CD4-positive, alpha-beta T cell (primary cell): ENCODE measurements around the gene CPHXL2. TPM values are rescaled to one million over a fixed set of nuclear protein-coding genes. Genes with fewer than 3 reads are reported as not detected.

ENCODE experiments used
- ATAC-seq: fragments of 200-7000 bp; cut with Tn5 transposase; one replicate; pipeline ENCODE4 v1.10.0; 2022; ENCODE audit warnings: mild to moderate bottlenecking; ENCODE audit not compliant: poor library complexity
- CTCF ChIA-PET: fragments of 350-600 bp; sonication (Branson Sonifier 250); formaldehyde crosslinking; loops from one replicate; lab custom pipeline; 2021; ENCODE audit warnings: antibody characterized with exemption, inconsistent platforms; lab: Charles Lee
- POLR2A ChIA-PET: fragments of 350-600 bp; sonication (Branson Sonifier 250); formaldehyde crosslinking; loops from one replicate; lab custom pipeline; 2021; ENCODE audit warnings: antibody characterized with exemption, inconsistent platforms; lab: Charles Lee
- DNase-seq, 14 experiments: peaks; one replicate each; pipeline ENCODE4 v3.0.0-alpha.2; 2013 to 2020; ENCODE audit warnings: mixed read lengths in 2 of 14
- H3K27ac ChIP-seq, 2 donors: one replicate each; pipeline versions ENCODE4 v1.5.1 to v1.7.0; 2013; ENCODE audit warnings: low read length in 2 of 2, low read depth in 1 of 2, mild to moderate bottlenecking in 1 of 2
- H3K27me3 ChIP-seq, 2 experiments: 1 replicate in 1 of 2; 2 replicates in 1 of 2; pipeline versions ENCODE4 v1.6.1 to v1.7.0; 2013; ENCODE audit warnings: low read length in 2 of 2, control low read depth in 1 of 2, mild to moderate bottlenecking in 1 of 2, moderate library complexity in 1 of 2; ENCODE audit not compliant: insufficient read depth in 2 of 2, control insufficient read depth in 1 of 2
- H3K36me3 ChIP-seq: one replicate; pipeline ENCODE4 v1.6.1; 2013; ENCODE audit warnings: low read length, control low read depth; ENCODE audit not compliant: insufficient read depth
- H3K4me1 ChIP-seq: one replicate; pipeline ENCODE4 v1.6.1; 2013; ENCODE audit warnings: low read length, control low read depth; ENCODE audit not compliant: insufficient read depth
- H3K4me3 ChIP-seq: one replicate; pipeline ENCODE4 v1.5.1; 2013; ENCODE audit warnings: mild to moderate bottlenecking, low read length, moderate library complexity
- H3K9me3 ChIP-seq, 2 experiments: 1 replicate in 1 of 2; 2 replicates in 1 of 2; pipeline versions ENCODE4 v1.6.1 to v1.7.0; 2013; ENCODE audit warnings: low read length in 2 of 2, mild to moderate bottlenecking in 2 of 2, control low read depth in 1 of 2, moderate library complexity in 1 of 2; ENCODE audit not compliant: control insufficient read depth in 1 of 2, insufficient read depth in 1 of 2
- H3K27ac Mint-ChIP-seq: one replicate; pipeline ENCODE4 v1.8.0; 2020; ENCODE audit warnings: mixed read lengths
- H3K27me3 Mint-ChIP-seq: one replicate; pipeline ENCODE4 v1.8.0; 2021; ENCODE audit warnings: mixed read lengths
- H3K36me3 Mint-ChIP-seq: one replicate; pipeline ENCODE4 v1.8.0; 2021; ENCODE audit warnings: low read depth, mixed read lengths
- H3K4me1 Mint-ChIP-seq: one replicate; pipeline ENCODE4 v1.8.0; 2021; ENCODE audit warnings: low read depth, mixed read lengths
- H3K4me3 Mint-ChIP-seq: one replicate; pipeline ENCODE4 v1.8.0; 2020; ENCODE audit warnings: mild to moderate bottlenecking, mixed read lengths
- H3K9me3 Mint-ChIP-seq: one replicate; pipeline ENCODE4 v1.8.0; 2020; ENCODE audit warnings: mixed read lengths
- CTCF ChIP-seq: fragments of 200-600 bp; IDR thresholded peaks from one replicate; pipeline ENCODE4 v1.8.0; 2022; ENCODE audit warnings: antibody characterized with exemption, mild to moderate bottlenecking
- intact Hi-C, 2 experiments: fragments of 100-400 bp; cut with DNase I in 1 of 2; cut with micrococcal nuclease in 1 of 2; formaldehyde crosslinking; loops; one replicate each; pipeline versions ENCODE4 v1.15.1 to v1.9.0; 2023 to 2025; cut with DNase I, micrococcal nuclease
- total RNA-seq, 174 experiments: library from RNA in 2 of 174; stranded (reverse) in 2 of 174; gene quantifications; one replicate each; pipeline ENCODE4 v1.2.3 and lab custom pipeline; 2021 to 2026

CPHXL2 gene
- total RNA-seq, 2 experiments from 2014 or later, result not detected

- Mint-ChIP-seq H3K36me3 (peaks cover 87% of the 10 kb centered on the region), H3K9me3 (no peaks in the 10 kb centered on the region), H3K4me1 (peaks cover 65% of the 10 kb centered on the region), H3K27ac (peak overlapping the region; percentile 79), H3K4me3 (peak overlapping the region; percentile 55), H3K27me3 (no peaks in the 10 kb centered on the region)
- intact Hi-C loops, result loop anchor here (1.0 to 10.0 kb wide), 4 partner anchors 15 to 1568 kb away; partner anchors contain the start of genes WDR59 (in 2 of the 2), MON1B (in 1 of the 2), PSMD7 (in 1 of the 2) and SYCE1L (in 1 of the 2)
- DNase-seq (no peak), ATAC-seq (no peak)
- CTCF ChIA-PET, result interaction anchor here (1.4 kb wide), 1 partner anchor 11 kb away, joined by 4 read pairs; no protein-coding TSS in a partner anchor
- Histone ChIP-seq H3K4me3 (no peak overlapping the region), H3K9me3 (no peaks in the 10 kb centered on the region), H3K27ac (peak overlapping the region; percentile 18 to 71), H3K4me1 (peaks cover 43% of the 10 kb centered on the region), H3K36me3 (peaks cover 62% of the 10 kb centered on the region), H3K27me3 (no peaks in the 10 kb centered on the region)
- TF ChIP-seq CTCF, result no peak
- POLR2A ChIA-PET, result interaction anchor here (3.7 kb wide), 1 partner anchor 21 kb away, joined by 35 read pairs; the partner anchor contains the start of genes KARS1 and TERF2IP
These were observed 50.0 kb downstream of the CPHXL2 start for GRCh38 chr16:75626806-75627205.

GRCh38 chr16:75624921-75625334, 51.9 kb downstream of the CPHXL2 start:
- Histone ChIP-seq H3K27me3 (no peaks in the 10 kb centered on the region), H3K4me3 (no peak overlapping the region), H3K36me3 (peaks cover 52% of the 10 kb centered on the region), H3K4me1 (peaks cover 59% of the 10 kb centered on the region), H3K27ac (peak overlapping the region in 1 of 2 donors; percentile 0), H3K9me3 (no peaks in the 10 kb centered on the region)
- no peak for TF ChIP-seq CTCF
- Mint-ChIP-seq H3K36me3 (peaks cover 83% of the 10 kb centered on the region), H3K27me3 (no peaks in the 10 kb centered on the region), H3K27ac (peak overlapping the region; percentile 43), H3K4me1 (peaks cover 84% of the 10 kb centered on the region), H3K9me3 (no peaks in the 10 kb centered on the region), H3K4me3 (peak overlapping the region; percentile 57)
- DNase-seq (no peak), ATAC-seq (no peak)
- intact Hi-C loops, result loop anchor here (5.0 to 10.0 kb wide), 5 partner anchors 137 to 1570 kb away; partner anchors contain the start of genes WDR59 (in 2 of the 2), CFDP1 (in 1 of the 2), MON1B (in 1 of the 2) and PSMD7 (in 1 of the 2)
- CTCF ChIA-PET, result no interaction called here
- POLR2A ChIA-PET, result no interaction called here

- H3K27me3 ChIP-seq, result no peaks in the 10 kb centered on the region
- peak; percentile 94 to 100 (median 97) for DNase-seq
- H3K27ac ChIP-seq, result peak within 1 kb of the TSS; percentile 87 to 98
- peaks cover 77% of the 10 kb centered on the region for H3K4me1 Mint-ChIP-seq
- peak; percentile 92 for ATAC-seq
- H3K9me3 Mint-ChIP-seq, result no peaks in the 10 kb centered on the region
- peaks cover 79% of the 10 kb centered on the region for H3K36me3 Mint-ChIP-seq
- TF ChIP-seq CTCF, result no peak
- peak within 1 kb of the TSS; percentile 99 for H3K4me3 Mint-ChIP-seq
- H3K4me1 ChIP-seq, result peaks cover 61% of the 10 kb centered on the region
- H3K27ac Mint-ChIP-seq, result peak within 1 kb of the TSS; percentile 99
- ChIA-PET CTCF (interaction anchor here (1.0 to 3.2 kb wide), 5 partner anchors 22 to 158 kb away, joined by 3 to 15 read pairs (median 4); partner anchors contain the start of genes KARS1, TERF2IP, TMEM170A and TMEM231), POLR2A (interaction anchor here (0.6 to 7.5 kb wide), 22 partner anchors 9 to 1568 kb away, joined by 3 to 239 read pairs (median 5); partner anchors contain the start of genes CFDP1, GABARAPL2, KARS1 and MON1B)
- H3K36me3 ChIP-seq, result peaks cover 47% of the 10 kb centered on the region
- intact Hi-C loops, result loop anchor here (1.0 to 10.0 kb wide), 13 partner anchors 24 to 1572 kb away; partner anchors contain the start of genes CFDP1 (in 2 of the 2), GABARAPL2 (in 2 of the 2), KARS1 (in 2 of the 2) and TERF2IP (in 2 of the 2)
- no peaks in the 10 kb centered on the region for H3K9me3 ChIP-seq
- H3K27me3 Mint-ChIP-seq, result no peaks in the 10 kb centered on the region
- peak within 1 kb of the TSS; percentile 94 for H3K4me3 ChIP-seq
These were observed 53.8 kb downstream of the CPHXL2 start, which contains the start of gene ADAT1 for GRCh38 chr16:75622761-75623605. Gene ADAT1, minus strand, starts transcription at chr16:75623281. Its CDS starts 2,482 bp downstream, at chr16:75620799.
